Right lung (tissue), 10 donors: ENCODE results near the gene THBD. TPM values are rescaled to one million over a fixed set of nuclear protein-coding genes. Genes with fewer than 3 reads are reported as not detected.

Experiments
- DNase-seq, 2 donors: peaks; one replicate each; pipeline ENCODE4 v3.0.0-alpha.2; 2013
- long read RNA-seq, 8 donors: transcript quantifications; one replicate each; lab custom pipeline, GENCODE V29; 2026
- polyA plus RNA-seq, 5 donors: library from polyadenylated mRNA; unstranded; fragments of 120-200 nt; gene quantifications; one replicate each; pipeline versions ENCODE4 v1.2.1 to v1.2.3, GENCODE V29; 2013; ENCODE audit warnings: inconsistent platforms in 1 of 5, low replicate concordance in 1 of 5; ENCODE audit not compliant: insufficient read length in 5 of 5, insufficient read depth in 1 of 5

THBD gene, protein sequence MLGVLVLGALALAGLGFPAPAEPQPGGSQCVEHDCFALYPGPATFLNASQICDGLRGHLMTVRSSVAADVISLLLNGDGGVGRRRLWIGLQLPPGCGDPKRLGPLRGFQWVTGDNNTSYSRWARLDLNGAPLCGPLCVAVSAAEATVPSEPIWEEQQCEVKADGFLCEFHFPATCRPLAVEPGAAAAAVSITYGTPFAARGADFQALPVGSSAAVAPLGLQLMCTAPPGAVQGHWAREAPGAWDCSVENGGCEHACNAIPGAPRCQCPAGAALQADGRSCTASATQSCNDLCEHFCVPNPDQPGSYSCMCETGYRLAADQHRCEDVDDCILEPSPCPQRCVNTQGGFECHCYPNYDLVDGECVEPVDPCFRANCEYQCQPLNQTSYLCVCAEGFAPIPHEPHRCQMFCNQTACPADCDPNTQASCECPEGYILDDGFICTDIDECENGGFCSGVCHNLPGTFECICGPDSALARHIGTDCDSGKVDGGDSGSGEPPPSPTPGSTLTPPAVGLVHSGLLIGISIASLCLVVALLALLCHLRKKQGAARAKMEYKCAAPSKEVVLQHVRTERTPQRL
- 10 to 100 TPM; 29.1 to 54.4 (median 42.2) TPM for polyA plus RNA-seq
- long read RNA-seq, donor 1, full-length matches to known transcripts: 104 of 104 reads
- long read RNA-seq, donor 1, partial matches to known transcripts: 0 of 104 reads
- long read RNA-seq, donor 1, other reads (novel, unspliced or antisense): 0 of 104 reads
- long read RNA-seq, donor 2, full-length matches to known transcripts: 27 of 27 reads
- long read RNA-seq, donor 2, partial matches to known transcripts: 0 of 27 reads
- long read RNA-seq, donor 2, other reads (novel, unspliced or antisense): 0 of 27 reads
- long read RNA-seq, donor 3, full-length matches to known transcripts: 91 of 91 reads
- long read RNA-seq, donor 3, partial matches to known transcripts: 0 of 91 reads
- long read RNA-seq, donor 3, other reads (novel, unspliced or antisense): 0 of 91 reads
- long read RNA-seq, donor 4, full-length matches to known transcripts: 25 of 25 reads
- long read RNA-seq, donor 4, partial matches to known transcripts: 0 of 25 reads
- long read RNA-seq, donor 4, other reads (novel, unspliced or antisense): 0 of 25 reads
- long read RNA-seq, donor 5, full-length matches to known transcripts: 63 of 63 reads
- long read RNA-seq, donor 5, partial matches to known transcripts: 0 of 63 reads
- long read RNA-seq, donor 5, other reads (novel, unspliced or antisense): 0 of 63 reads
- long read RNA-seq, donor 6, full-length matches to known transcripts: 71 of 71 reads
- long read RNA-seq, donor 6, partial matches to known transcripts: 0 of 71 reads
- long read RNA-seq, donor 6, other reads (novel, unspliced or antisense): 0 of 71 reads
- long read RNA-seq, donor 7, full-length matches to known transcripts: 29 of 29 reads
- long read RNA-seq, donor 7, partial matches to known transcripts: 0 of 29 reads
- long read RNA-seq, donor 7, other reads (novel, unspliced or antisense): 0 of 29 reads
- long read RNA-seq, donor 8, full-length matches to known transcripts: 33 of 33 reads
- long read RNA-seq, donor 8, partial matches to known transcripts: 0 of 33 reads
- long read RNA-seq, donor 8, other reads (novel, unspliced or antisense): 0 of 33 reads

DNA sequence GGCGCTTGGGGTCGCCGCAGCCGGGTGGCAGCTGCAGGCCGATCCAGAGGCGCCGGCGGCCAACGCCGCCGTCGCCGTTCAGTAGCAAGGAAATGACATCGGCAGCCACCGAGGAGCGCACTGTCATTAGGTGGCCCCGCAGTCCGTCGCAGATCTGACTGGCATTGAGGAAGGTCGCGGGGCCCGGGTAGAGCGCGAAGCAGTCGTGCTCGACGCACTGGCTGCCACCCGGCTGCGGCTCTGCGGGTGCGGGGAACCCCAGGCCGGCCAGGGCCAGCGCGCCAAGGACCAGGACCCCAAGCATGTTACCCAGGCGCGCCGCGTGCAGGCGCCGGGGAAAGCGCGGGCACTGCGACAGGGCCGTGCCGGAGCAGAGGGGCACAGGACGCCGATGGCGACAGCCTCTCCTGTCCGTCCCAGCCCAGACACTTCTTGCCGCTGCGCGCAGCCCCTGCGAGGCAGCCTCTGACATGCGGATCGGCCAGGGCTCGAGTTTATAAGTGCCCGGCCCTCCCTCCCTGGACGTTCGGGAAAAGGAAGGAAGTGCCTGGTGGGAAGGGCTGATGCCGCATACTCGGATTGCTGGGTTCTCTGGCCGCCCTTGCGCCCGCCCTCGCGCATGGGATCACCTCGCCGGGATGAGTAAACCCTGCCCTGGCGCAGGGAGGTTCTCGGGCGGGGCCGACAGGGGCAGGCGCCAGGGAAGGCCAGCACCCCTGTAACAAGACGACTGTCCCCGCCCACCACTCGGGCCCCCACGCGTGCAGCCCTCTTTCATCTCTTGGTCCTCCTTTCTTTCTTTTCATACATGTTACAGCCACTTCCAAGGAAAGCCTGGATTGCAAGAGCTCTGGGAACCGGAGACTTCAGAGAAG lies at the start of gene THBD:
Gene THBD (minus strand): TSS at position 472 of the 875 bp plus-strand sequence. CDS start 168 bp downstream, at position 304.
- no peak for DNase-seq

DNA sequence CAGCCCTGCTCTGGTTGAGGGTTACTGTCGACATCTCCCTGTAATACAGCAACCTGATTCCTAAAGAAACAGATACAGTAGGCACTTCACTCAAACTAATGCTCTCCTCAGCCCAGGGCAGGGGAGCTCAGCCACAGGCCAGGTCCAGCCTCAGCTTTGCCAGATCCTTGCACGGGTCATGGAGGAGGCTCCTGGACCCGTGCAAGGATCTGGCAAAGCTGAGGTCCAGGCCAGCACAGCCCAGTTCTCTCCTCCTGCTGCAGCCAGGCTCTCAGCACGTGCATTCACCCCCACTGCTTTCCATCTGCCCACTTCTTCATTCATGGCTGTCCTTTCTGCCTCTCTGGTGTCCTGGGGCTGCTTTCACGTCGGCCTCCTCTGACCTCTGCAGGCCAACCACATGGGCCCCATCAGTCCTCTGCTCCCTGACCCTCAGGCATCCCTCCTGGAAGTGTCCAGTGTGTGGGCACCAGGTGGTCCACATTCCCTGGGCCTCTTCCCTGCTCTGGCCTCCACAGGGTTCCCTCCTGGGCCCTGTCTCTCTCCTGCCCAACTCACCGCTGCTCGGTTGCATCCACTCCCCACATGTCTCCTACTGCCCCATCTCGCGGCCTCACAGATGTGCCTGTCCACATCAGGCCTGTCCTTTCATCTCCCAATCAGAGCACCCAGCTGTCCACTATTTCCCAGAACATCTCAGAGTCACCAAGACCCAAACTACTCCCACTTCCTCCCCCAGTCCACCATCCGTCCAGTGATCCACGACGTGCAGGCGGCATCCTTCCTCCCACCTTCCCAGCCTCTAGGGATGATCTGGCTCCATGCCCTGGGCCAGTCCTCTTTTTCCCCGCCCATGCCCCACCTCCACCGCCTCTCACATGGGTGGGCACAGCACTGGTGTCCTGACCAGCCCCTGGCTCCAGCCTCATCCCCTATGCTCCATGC lies 48.4 kb upstream of the THBD start:
- no peak for DNase-seq

DNA sequence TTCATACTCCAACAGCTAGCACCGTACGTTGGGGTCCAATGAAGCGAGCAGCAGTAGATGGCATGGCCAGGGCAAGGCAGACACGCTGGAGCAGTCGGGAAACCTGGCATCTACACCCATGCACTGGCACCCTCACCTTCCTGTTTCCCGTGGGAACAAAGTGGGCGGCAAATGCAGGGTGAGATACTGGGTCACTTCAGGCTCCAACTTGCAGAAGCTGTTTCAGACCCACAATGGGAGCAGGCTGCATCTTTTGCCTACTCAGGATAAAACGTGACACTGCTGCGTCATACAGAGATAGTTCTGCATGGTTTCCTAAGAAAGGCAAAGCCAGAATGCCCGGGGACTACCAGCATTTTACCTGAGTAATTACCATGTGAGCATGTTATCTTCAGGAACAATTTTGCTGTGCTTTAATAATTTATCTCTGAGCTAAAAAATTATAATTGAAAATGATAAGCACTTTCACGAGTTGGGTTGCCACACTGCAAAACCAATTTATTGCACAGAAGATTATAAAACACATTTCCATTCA lies 47.6 kb upstream of the THBD start:
- DNase-seq: no peak

DNA sequence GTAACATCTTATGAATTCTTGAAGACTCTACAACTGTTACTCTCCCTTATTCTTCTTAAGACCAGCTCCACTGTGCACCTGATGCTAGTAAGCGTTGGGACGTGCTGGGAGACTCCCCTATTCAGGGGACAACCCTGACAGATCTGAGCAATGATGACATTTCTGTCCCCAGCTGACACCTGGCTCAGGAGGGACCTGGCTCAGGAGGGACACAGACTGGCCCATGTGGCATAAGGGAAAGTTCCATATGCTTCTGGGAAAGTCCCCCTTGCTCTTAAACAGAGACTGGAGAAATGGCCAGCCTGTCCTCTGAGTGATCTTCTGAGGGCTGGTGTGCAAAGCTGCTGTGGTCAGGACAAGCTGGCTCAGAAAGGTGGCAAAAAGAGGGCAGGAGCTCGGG lies 46.6 kb upstream of the THBD start:
- no peak for DNase-seq

DNA sequence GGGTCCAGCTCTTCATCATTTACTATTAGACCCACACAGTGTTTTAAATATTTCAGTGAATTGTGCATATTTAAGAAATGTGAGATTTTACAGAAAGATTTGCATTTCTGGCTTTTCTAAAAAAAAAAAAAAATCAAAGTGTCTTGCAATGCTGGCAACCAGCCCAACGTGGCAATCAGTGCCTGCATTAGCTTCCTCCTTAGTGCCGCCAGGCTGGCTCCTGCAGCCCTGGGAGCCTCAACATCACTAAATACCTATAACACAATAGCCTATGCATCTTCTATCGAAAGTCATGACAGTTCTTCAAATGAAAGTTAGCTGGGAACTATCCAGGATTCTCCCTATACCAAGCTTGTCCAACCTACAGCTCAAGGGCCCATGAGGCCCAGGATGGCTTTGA lies 46.0 kb upstream of the THBD start:
- no peak for DNase-seq

DNA sequence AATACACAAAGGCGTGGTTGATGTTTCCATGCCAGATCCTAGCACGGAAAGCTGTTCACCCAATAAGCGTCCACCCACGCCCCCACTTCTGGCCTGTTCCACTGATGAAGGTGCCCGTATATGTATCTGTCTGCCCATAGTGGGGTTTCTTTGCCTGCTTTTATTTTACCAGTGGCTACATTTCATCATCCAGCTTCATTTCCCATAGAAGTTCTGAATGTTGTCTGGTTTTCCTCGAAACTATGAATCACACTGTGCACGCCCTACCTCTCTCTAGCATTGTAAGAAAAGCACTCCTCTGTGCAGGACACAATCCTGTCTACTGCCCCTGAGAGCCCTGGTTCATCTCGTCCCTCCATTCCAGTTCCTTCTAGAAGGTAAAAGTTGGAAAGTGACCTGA lies 45.5 kb upstream of the THBD start:
- no peak for DNase-seq

DNA sequence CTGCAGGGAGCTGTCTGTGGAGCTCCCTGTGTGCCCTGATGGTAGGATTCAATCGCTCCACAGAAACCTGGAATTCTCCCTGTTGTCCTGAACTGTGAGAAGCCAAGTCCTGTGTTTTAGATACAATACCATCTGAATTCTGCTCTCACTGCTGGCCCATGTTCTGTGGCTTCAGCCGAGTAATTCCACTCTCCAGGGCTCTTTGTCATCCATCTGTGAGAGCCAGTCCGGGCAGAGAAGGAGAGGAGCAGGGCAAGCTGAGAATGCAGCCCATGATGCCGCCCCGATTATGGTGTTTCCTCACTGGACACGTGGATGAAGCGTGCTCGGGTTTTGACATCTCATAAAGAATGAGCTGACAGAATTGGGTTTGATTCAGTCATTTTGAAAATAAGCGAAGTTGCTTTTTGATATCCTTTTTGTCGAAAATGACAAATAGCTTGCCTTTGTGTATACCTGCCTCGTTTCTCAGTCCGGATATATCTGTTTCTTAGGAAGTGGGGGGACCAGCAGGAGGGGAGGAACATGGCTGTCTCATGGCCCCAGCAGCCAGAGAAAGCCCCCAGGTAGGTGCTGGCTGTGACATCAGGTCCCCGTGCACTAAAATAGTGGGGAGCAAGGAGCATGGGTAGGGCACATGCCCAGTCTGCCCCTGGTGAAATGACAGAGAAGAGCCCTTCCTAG lies 44.9 kb upstream of the THBD start:
- DNase-seq: no peak

DNA sequence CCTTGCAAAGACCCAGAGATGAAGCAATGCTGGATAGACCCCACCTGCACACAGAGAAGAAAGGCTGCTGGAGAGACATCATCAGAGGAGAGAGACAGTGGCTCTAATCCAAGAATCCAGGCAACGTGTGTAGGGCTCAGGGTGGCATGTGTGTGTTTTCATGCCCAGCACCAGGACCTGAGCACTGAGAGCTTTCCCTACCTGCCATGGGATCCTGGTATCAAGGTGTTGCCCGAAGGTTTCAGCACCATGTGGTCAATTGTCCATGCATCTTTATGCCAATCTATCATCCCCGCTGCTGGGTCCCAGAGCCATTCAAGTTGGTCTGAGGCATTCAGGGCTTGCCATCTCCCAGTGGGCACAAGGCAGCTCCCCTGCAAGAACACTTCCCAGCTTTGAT lies 44.1 kb upstream of the THBD start:
- no peak for DNase-seq

DNA sequence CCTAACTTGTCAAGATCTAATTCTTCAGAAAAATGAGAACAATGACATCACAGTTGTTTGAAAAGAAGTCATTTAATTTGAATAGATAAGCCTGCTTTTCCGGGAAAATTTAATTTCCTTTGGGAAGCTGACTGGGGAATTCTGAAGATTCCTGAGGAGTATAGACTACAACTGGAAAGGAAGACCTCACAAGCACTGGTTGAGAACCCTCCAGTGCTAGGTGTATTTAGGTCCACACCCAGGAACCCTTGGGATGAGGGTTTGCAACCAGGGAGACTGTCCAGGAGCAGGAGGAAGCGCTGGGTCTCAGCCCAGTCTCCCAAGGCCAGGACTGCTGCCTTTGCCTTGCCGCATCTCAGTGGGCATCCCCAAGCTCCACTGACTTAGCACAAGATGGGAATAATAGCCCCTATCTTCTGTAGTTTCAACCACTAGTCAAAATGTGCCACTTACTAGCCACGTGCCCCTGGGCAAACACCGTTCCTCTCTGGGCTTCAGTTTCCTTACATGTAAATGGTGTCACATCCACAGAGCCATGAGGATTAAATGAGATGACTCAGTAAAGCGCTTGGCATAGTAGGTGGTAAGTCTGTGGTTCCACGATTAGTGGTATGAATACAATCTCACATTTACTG lies 43.5 kb upstream of the THBD start:
- no peak for DNase-seq

DNA sequence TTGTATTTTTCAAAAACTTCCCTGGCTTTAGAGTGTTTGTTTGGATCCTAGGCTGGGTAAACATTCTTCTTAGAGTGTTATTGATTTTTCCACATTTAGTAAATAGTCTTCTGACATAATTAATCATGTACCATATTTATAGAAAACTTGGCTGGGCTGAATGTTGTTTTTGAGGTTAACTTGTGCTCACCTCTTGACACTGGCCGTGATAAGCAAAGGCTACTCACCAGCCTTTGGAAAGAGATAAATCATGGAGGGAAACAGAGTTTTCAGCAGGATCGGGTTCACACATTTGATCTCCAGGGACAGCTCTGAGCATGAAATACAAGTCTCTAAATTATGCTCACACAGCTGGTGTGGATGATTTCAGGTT lies 42.9 kb upstream of the THBD start:
- no peak for DNase-seq

DNA sequence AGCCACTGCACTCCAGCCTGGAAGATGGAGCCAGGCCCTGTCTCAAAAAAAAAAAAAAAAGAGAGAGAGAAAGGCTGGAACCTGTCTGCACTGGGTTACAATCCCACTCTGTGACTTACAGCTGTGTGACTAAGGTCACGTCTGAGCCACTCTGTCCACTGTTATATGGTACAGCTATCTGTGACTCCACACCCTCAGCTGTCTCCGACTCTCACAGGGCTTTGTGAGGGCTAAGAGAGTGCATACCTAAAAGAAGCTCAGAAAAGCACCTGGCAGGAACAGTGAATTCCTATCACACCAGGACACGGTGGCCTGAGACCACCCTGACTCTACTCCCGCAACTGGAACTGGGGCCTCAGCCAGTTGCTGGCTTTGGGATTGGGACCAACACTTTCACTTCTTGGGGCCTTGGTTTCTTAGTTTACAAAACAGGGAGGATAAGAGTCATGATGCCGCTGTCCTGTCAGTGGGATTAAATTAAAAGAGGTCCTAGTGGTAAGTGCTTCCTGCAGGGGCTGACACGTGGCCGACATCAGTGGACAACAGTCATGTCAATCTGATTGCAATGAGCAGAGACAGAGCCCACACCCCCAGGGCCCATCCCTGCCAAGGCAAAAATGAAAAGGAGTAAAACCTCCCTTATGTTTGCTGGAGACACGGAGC lies 42.4 kb upstream of the THBD start:
- no peak for DNase-seq

DNA sequence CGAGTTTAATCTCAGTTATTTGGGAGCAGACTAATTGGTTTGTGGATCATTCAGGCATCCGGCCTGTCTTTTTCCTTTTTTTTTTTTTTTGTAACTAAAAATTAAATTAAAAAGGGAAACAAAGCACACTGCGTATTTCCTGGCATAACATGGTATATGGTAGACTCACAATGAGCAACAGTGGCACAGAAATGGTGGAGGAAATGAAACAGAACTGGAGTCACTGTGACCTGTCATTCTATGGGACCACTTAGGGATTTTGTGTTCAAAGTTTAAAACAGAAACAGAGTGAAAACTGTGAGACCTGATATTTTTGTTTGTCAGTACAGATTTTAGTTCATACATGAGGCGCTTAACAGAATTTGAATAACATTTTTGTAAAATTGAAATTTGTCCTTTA lies 41.4 kb upstream of the THBD start:
- no peak for DNase-seq

DNA sequence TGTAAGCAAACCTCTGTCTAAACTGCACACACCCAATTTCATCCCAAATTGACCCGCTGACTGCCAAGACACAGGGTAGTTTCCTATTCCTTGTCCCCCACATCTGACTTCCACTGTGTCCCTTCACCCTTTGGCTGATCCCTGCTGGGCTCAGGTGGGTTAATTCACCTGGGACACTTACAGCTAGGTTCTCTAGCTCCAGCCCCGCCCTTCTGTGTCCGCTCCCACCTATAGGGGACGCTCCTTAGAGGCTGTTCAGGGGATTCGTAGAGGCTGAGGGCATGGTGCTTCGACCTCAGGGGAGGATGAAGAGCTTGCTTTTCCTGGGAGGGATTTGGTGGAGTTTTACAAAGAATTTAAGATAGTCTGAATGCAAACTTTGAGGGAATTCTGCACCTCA lies 40.7 kb upstream of the THBD start:
- no peak for DNase-seq

DNA sequence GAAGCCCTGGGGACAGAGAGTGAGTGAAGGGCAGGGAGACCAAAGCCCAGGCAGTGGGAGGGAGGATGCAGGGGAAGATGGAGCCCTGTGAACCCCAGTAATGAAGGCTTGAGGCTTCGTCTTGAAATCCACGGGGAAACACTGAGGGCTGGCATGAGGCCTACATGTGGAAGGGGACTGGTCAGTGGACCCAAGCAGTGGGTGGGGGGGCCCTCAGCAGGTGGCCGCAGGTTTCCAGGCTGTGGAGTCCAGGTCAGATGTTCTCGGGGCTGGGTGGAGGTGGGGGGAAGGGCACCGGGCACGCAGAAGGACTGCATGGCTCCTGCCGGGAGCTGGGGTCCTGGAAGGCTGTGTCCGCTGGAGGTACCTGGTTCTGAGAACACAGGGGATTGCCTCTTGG lies 39.4 kb upstream of the THBD start:
- DNase-seq: no peak

DNA sequence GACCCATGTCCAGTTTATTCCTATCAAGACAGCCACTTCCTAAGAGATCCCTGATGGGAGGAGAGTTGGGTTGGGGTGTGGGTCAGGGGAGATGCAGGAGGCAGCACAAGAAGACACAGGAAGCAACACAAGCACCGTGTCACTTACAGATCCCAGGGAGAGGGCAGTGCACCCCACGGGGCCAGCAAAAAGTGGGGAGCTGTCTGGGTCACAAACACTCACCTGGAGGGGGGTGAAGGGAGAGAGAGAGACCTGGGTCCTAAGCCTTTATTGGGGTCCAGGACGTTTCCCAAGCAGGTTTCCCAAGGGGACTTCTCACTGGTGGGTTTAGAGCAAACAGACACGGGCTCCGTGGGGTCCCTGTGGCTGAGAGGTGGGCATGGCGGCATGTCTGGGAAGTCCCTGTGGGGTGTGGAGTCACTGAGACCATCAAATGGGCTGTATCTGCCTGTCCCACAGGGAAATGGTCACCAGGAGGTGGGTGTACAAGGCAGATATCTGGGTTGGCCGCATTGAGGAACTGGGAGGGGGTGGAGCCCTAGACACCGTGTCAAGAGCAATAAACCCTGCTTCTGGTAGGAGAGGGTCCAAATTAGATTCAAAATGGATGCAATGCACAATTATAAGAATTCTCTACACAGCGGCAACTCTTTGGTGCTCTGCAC lies 38.2 kb upstream of the THBD start:
- no peak for DNase-seq

DNA sequence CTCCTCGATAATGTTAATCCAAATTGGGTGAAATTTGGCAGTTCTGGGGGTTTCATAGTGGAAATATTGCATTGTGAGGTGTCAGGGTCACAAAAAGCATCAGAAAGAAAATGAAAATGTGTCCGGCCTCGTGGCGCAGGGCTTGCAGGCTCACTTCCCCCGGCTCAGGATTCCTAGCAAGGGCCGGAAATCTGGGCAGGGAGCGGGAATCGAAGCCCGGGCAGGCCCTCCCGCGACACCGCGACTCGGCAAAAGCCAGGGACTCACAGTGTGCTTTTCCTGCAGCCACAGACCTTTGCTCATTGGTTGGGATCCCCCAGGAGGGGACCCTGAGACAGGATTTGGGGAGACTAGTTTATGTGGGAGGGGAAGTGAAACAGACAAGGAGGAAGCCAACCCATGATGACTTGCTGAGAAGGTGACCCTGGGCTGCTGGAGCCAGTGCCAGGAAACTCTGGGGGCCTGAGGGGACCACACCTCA lies 37.5 kb upstream of the THBD start:
- no peak for DNase-seq
